Heart left ventricle (tissue), 16 donors: ENCODE data around the gene POC1A. TPM values are rescaled to one million over a fixed set of nuclear protein-coding genes. Genes with fewer than 3 reads are reported as not detected.
A peak's percentile ranks its signal among the peaks of the same experiment; 100 is the strongest.

Experiments
- ATAC-seq, 4 donors: fragments of 200-7000 bp; cut with Tn5 transposase; one replicate each; pipeline ENCODE4 v1.9.1; 2020 to 2022; ENCODE audit warnings: moderate library complexity in 4 of 4, mild to moderate bottlenecking in 3 of 4, moderate number of reproducible peaks in 1 of 4
- DNase-seq, 5 donors: peaks; one replicate each; pipeline ENCODE4 v3.0.0-alpha.2; 2020
- H3K27ac ChIP-seq, 12 donors: fragments of 200-600 bp; sonication (generic) in 4 of 12; one replicate each; pipeline versions ENCODE4 v1.5.0 to v1.8.0; 2016 to 2022; ENCODE audit warnings: mild to moderate bottlenecking in 2 of 12
- H3K27me3 ChIP-seq, 9 donors: fragments of 200-600 bp; sonication (generic) in 2 of 9; one replicate each; pipeline versions ENCODE4 v1.5.1 to v1.8.0; 2016 to 2022; ENCODE audit warnings: mild to moderate bottlenecking in 3 of 9
- H3K36me3 ChIP-seq, 9 donors: fragments of 200-600 bp; sonication (generic) in 2 of 9; one replicate each; pipeline versions ENCODE4 v1.5.0 to v1.8.0; 2018 to 2022; ENCODE audit warnings: mild to moderate bottlenecking in 2 of 9
- H3K4me1 ChIP-seq, 12 donors: fragments of 200-600 bp; sonication (generic) in 4 of 12; one replicate each; pipeline versions ENCODE4 v1.5.0 to v1.8.0; 2016 to 2022; ENCODE audit warnings: mild to moderate bottlenecking in 3 of 12
- H3K4me3 ChIP-seq, 12 donors: fragments of 200-600 bp; sonication (generic) in 4 of 12; one replicate each; pipeline versions ENCODE4 v1.5.0 to v1.8.0; 2017 to 2022; ENCODE audit warnings: mild to moderate bottlenecking in 9 of 12, moderate library complexity in 4 of 12
- H3K9me3 ChIP-seq, 12 donors: fragments of 200-600 bp; sonication (generic) in 4 of 12; one replicate each; pipeline versions ENCODE4 v1.5.0 to v1.8.0; 2016 to 2022; ENCODE audit warnings: mild to moderate bottlenecking in 1 of 12
- CTCF ChIP-seq, 12 donors: fragments of 200-600 bp; sonication (generic) in 4 of 12; IDR thresholded peaks; one replicate each; pipeline versions ENCODE4 v1.5.0 to v1.8.0; 2018 to 2022; ENCODE audit warnings: antibody characterized with exemption in 12 of 12, mild to moderate bottlenecking in 5 of 12
- POLR2A ChIP-seq, 2 donors: fragments of 450-650 bp; IDR thresholded peaks; one replicate each; pipeline ENCODE4 v1.6.1; 2017; ENCODE audit warnings: antibody characterized with exemption in 2 of 2, mild to moderate bottlenecking in 2 of 2, moderate library complexity in 2 of 2
- WGBS, 4 donors: extraction: QIAGEN DNeasy Blood & Tissue Kit in 2 of 4; methylation state at CpG; one replicate each; pipeline versions ENCODE4 v1.1.5 to v1.1.7; 2013 to 2018; 5-methylcytosine and 5-hydroxymethylcytosine counted together
- intact Hi-C, 10 donors: fragments of 100-400 bp; cut with DNase I; formaldehyde crosslinking; loops; one replicate each; pipeline versions ENCODE4 v1.11.1 to v1.14.2; 2022
- polyA plus RNA-seq, 2 donors: library from polyadenylated mRNA; stranded (reverse); fragments of 200-250 nt; gene quantifications; one replicate each; pipeline ENCODE4 v1.2.3, GENCODE V29; 2013
- total RNA-seq, 9 donors: library from RNA; depleted of rRNA in 2 of 9; stranded (reverse); fragments of >200 nt in 2 of 9; fragmentation: NEBNext Ultra II Directional in 3 of 9; extraction: Animal tissue kit (Norgen Biotek cat#: 25700) in 3 of 9; gene quantifications; one replicate each; pipeline versions ENCODE4 v1.1.0 to v1.2.4, GENCODE V29; 2016 to 2023
- donor health status: ischemic (EF 13 %, LVEDD 7.1; RV severe dilation, severe dysfunction).
- donor health status: healthy with polysubstance abuse.
- donor health status: DM: no; HTN: yes; CAD: no.
- donor health status: DM: no; HTN: no; CAD: no.
- donor health status: ischemic (EF 25% LVEDD 6.9; RV normal size, moderate dysfunction).
- donor health status: ischemic (EF 25% LVEDD 5.7; RV mildly dilated, moderate dysfunction).
- donor health status: healthy.
- donor health status: DM: yes; HTN: yes; CAD: no.
- donor health status: ischemic (EF 35%, LVEDD 5.7; RV mildly dilated, moderate dysfunction).
- donor health status: nonischemic (EF 11% LVEDD 7.7; RV severe dilation, severe dysfunction).
- donor health status: DM: yes; HTN: yes; CAD: no.
- donor health status: PGD.
- donor health status: ischemic (EF 29% LVEDD 5.4; RV normal size, mild dysfunction).
- donor health status: nonischemic (EF 23%, LVEDD 6.1; RV moderate dilation, normal function).

Gene POC1A
- total and polyA plus RNA-seq, 11 donors: 0.50 to 5.2 (median 1.4) TPM

DNA sequence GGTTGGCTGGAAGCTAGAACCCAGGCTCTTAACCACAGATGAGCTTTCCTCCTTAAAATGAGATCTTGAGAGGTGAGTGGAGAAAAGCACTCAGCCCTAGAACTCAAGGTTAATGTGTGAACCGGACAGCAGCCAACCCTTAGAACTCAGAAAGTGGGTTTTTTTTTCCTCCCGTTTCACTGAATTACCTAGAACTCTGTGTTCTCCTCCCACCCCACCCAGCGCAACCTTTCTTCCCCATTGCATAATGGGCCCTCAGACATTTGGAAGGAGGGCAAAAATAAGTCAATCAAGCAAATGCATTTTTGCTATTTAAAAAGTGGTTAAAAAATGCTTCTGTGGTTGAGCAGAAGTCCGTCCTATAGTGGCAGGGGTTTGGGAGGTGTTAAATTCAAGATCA is 36.7 kb downstream of the POC1A start:
- no peak for TF ChIP-seq POLR2A (IDR thresholded peaks at IDR 0.05)
- no peak for TF ChIP-seq CTCF (IDR thresholded peaks at IDR 0.05)
- intact Hi-C loops: no loop called here
- Histone ChIP-seq H3K4me3 (no peak overlapping the region), H3K27me3 (no peaks in the 10 kb centered on the region), H3K36me3 (no peaks in the 10 kb centered on the region), H3K4me1 (peaks cover 6 to 38% (median 23%) of the 10 kb centered on the region in 12 donors), H3K27ac (no peak overlapping the region), H3K9me3 (no peaks in the 10 kb centered on the region)
- ATAC-seq (no peak), DNase-seq (no peak)
- 93 to 98% (median 95%) methylated on average over 4 of the region's 4 CpGs for WGBS, 4 donors

DNA sequence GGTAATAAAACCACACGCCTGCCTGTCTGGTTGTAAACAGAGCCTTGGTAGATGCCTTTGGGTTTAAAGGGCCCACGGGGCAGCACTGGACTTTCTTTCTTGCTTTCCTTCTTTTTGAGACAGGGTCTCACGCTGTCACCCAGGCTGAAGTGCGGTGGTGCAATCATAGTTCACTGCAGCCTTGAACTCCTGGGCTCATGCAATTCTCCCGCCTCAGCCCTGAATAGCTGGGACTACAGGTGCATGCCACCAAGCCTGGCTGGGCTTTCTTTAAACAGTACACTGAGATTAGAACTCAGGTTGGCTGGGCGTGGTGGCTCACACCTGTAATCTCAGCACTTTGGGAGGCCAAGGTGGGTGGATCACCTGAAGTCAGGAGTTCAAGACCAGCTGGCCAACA is 42.2 kb downstream of the POC1A start:
- no peaks in the 10 kb centered on the region for H3K27me3 ChIP-seq
- H3K4me1 ChIP-seq: peaks cover 4 to 40% (median 36%) of the 10 kb centered on the region in 12 donors
- no peak overlapping the region for H3K27ac ChIP-seq
- TF ChIP-seq POLR2A (IDR thresholded peaks at IDR 0.05) (no peak), CTCF (IDR thresholded peaks at IDR 0.05) (no peak)
- intact Hi-C loops: loop anchor here in 1 of 10 donors (5.0 kb wide), 1 partner anchor 50 kb away; no protein-coding TSS in a partner anchor
- H3K36me3 ChIP-seq: no peaks in the 10 kb centered on the region
- no peak for ATAC-seq
- 93 to 98% (median 96%) methylated on average over 4 to 6 of the region's 6 CpGs for WGBS, 4 donors
- no peak overlapping the region for H3K4me3 ChIP-seq
- DNase-seq: peak in 1 of 5 donors; percentile 28
- H3K9me3 ChIP-seq: no peaks in the 10 kb centered on the region

DNA sequence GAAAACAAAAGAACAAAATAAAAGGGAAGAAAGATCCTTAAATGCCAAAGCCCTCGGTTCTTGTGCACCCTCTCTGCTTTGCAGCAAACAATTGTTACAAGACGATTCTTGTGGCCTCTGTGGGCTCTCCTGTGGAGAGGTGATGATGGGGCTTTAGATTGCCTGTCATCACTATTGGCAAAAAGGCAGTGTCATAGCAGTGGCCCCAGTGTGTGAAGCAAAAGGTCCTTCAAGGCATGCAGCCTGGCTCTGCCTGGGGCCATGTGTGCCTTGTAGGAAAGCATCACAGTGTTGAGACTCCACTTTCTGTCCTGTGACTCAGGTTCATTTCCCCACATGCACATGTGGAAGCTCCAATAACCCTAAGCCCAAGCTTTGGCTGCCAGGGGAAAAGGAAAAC is 43.7 kb downstream of the POC1A start:
- Histone ChIP-seq H3K27me3 (no peaks in the 10 kb centered on the region), H3K36me3 (no peaks in the 10 kb centered on the region), H3K9me3 (no peaks in the 10 kb centered on the region), H3K27ac (peak overlapping the region in 8 of 12 donors; percentile 4 to 85 (median 58)), H3K4me1 (peaks cover 4 to 40% (median 36%) of the 10 kb centered on the region in 12 donors), H3K4me3 (no peak overlapping the region)
- TF ChIP-seq POLR2A (IDR thresholded peaks at IDR 0.05): no peak
- intact Hi-C loops: loop anchor here in 2 of 10 donors (2.0 to 5.0 kb wide), 2 partner anchors 48 to 56 kb away; no protein-coding TSS in a partner anchor
- ATAC-seq (no peak), DNase-seq (no peak)
- WGBS, 4 donors: 52 to 66% (median 63%) methylated on average over 2 of the region's 2 CpGs

GRCh38 chr3:52109611-52110301 is 44.5 kb downstream of the POC1A start:
- intact Hi-C loops: loop anchor here in 7 of 10 donors (2.0 to 5.0 kb wide), 5 partner anchors 37 to 55 kb away; partner anchors contain the start of gene DUSP7 (in 5 of the 7)
- Histone ChIP-seq H3K9me3 (no peaks in the 10 kb centered on the region), H3K4me3 (no peak overlapping the region), H3K4me1 (peaks cover 4 to 40% (median 36%) of the 10 kb centered on the region in 12 donors), H3K27me3 (no peaks in the 10 kb centered on the region), H3K27ac (peak overlapping the region in 9 of 12 donors; percentile 4 to 85 (median 69)), H3K36me3 (no peaks in the 10 kb centered on the region)
- peak in 3 of 4 donors; percentile 5 to 52 (median 18) for ATAC-seq
- peak in 2 of 5 donors; percentile 5 to 24 for DNase-seq
- TF ChIP-seq POLR2A (IDR thresholded peaks at IDR 0.05): no peak
- TF ChIP-seq CTCF (IDR thresholded peaks at IDR 0.05): no peak
- 39 to 58% (median 49%) methylated on average over 8 of the region's 8 CpGs for WGBS, 4 donors
